GM23248 (cell line): Measurements from ENCODE around the gene ZNF41.

Source experiments
- EZH2 ChIP-seq: fragments of 200-600 bp; sonication (generic); IDR thresholded peaks from 2 replicates; pipeline ENCODE4 v1.6.1; 2018; ENCODE audit warnings: antibody characterized with exemption, mild to moderate bottlenecking; ENCODE audit not compliant: insufficient read depth, poor library complexity, severe bottlenecking
- EZH2phosphoT487 ChIP-seq: fragments of 200-600 bp; sonication (generic); IDR thresholded peaks from 2 replicates; pipeline ENCODE4 v1.6.1; 2018; ENCODE audit warnings: antibody characterized with exemption, moderate library complexity, mild to moderate bottlenecking, low read depth; ENCODE audit not compliant: insufficient read depth

DNA sequence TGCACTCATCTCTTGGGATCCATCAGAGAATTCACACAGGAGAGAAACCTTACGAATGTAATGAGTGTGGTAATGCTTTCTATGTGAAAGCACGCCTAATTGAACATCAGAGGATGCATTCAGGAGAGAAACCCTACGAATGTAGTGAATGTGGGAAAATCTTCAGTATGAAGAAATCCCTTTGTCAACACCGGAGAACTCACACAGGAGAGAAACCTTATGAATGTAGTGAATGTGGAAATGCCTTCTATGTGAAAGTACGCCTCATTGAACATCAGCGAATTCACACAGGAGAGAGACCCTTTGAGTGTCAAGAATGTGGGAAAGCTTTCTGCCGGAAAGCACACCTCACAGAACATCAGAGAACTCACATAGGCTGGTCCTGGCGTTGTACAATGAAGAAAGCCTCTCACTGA is 69.8 kb downstream of the ZNF41 start:
- no peak for TF ChIP-seq EZH2
- no peak for TF ChIP-seq EZH2phosphoT487
